GM18519 (cell line): ENCODE data around the gene NSL1.
"Not testable (repeated sequence)": the region's sequence is repeated elsewhere in the genome, so short reads cannot be mapped to it uniquely, and the experiment has no call there.

Source experiments
- ATAC-seq: cut with Tn5 transposase; IDR thresholded peaks from one replicate; pipeline ENCODE4 v1.9.1; 2021; ENCODE audit warnings: mild to moderate bottlenecking, moderate library complexity; ENCODE audit not compliant: unreplicated experiment, low FRiP score

The NSL1 gene

DNA sequence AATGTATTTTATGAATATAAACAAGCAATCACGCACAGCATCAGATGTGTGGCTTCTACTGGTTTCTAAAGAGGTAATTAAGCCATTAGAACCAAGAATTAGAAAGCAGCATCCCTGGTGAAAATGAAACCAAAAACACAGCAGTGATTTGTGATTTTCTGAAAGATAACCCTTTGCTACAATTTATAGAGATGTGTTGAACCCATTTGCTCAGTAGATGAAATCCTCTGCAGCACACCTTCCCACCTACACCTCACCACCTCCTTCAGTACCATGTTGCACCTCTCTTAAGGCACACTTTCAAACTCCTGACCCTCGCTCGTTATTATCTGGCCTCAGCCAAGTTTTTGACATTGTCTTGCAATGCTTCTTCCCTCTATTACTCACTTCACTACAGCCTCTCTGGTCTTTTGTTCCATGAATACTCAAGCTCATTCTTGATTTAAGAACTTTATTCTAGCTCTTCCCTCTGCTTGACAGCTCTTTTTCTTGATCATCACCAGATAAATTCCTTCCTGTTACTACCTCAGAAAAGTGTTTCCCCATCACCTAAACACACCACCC is 38.6 kb downstream of the NSL1 start:
- no peak for ATAC-seq

DNA sequence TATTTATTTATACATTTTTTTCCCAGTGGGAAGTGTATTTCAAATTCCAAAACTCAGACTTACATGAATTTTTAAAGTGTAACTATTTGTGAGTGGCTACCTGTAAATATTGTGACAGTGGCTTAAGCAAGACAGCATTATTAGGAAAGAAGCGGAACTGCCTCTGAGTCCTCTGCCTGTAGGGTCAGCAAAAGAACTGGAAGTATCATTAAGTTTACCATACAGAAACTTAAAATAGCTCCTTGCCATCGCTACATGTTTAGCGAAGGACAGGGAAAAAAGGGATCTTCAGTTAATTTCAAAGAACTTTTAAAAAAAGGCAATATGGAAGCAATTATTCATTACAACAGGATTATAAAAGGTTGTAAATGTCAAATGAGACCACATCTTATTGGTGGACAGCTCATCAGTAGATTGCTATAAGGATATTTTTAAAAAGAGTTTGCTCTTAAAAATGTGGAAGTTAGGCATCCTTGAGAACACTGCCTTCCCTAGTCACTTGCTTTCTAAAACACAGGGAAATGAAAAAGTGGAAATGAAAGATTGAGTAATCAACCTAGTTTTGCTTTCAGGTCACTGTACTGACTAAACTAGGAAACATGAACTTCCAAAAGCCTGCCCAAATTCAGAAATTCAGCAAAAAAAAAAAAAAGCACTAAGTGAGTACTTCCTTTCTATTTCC is 39.2 kb downstream of the NSL1 start:
- no peak for ATAC-seq

- no peak for ATAC-seq
Measured at GRCh38 chr1:212749821-212750535, 41.6 kb downstream of the NSL1 start.

GRCh38 chr1:212746546-212746945 is 45.0 kb downstream of the NSL1 start:
- no peak for ATAC-seq

DNA sequence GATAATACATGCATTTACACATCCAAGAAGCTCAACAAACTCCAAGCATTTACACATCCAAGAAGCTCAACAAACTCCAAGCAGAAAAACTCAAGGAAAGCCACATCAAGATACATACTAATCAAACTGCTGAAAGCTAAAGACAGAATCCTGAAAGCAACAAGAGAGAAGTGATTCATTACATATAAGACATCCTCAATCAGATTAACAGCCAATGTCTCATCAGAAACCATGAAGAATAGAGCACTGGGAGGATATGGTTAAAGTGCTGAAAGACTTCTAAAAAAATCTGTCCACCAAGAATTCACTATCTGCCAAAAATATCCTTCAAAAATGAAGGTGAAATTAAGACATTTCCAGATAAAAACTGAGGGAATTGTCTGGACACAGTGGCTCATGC is 46.3 kb downstream of the NSL1 start:
- no peak for ATAC-seq

DNA sequence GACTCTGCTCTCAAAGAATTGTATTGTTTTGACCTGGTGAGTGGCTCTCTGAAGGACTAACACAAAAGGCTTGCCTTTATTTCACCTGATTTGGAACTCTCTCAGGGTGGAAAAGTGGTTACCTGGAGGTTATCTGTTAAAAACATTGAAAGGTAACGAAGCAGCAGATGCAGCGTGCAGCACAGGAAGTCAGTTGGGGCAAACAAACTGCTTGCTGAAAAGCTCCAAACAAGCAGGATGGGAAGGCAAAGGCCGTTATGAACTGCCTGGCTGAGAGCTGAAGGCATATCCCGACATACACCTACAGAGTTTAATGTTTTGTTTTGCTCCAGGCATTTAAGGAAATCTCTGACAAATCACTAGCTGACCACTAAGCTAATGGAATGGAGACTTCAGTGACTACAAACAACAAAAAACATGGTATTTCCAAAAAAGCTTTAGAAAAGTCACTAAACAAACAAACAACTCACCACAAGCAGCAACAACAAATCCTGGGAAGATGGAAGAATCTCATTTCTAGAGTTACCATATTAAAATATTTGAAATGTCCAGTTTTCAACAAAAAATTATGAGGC is 47.6 kb downstream of the NSL1 start:
- ATAC-seq, result no peak

DNA sequence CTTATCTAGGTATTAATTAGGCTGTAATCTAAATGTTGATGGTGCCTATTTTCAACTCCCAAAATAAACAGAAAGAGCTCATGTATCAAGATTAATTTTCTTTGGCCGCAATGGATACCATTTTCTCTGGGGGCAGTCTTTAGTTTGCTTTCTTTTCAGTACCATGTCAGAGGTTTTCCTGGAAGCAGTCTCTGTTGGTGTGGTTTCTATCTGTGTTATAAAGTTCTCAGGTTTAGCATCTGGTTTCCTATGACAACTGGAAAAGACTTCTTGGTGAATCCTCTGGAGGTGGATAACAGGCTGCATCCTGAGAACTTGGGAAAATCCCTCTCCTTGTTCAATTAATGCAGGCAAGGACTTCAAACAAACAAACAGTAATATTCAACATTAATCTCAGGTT is 53.2 kb downstream of the NSL1 start:
- no peak for ATAC-seq

DNA sequence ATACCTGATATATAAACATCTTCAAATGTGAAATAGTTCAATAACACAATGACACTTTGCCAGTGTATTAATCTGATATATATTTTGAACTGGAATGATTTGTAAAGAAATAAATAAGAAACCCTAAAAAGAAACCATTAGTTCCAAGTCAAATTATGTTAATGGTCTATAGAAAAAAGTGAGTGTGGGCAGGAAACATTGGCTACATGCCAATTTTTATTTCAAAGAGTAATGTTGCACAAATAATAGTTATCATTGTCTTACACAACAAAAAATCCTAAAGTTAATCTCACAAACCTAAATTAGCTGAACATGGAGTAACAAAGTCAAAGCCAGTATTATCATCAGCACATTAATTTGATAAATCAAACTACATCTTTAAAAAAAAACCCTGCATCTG is 54.0 kb downstream of the NSL1 start:
- ATAC-seq, result no peak

GRCh38 chr1:212733109-212733508 is 58.5 kb downstream of the NSL1 start:
- ATAC-seq, result no peak

DNA sequence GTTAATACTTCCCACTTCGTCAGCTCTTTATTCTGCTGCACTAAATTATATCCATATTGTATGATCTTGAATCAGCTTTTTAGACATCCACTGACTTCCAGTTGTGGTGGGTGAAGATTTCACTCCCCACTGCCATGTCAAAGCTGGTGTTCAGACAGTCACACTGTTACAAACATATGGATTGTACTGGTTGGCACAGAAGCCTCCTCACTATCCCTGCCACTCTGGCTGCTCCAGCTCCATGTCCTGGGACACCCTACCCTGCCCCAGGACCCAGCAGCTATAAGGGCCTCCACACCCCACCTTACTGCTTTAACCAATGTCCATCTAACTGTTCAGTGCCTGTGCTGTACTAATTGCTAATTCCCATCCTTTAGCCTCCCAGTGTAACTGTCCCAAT is 59.9 kb downstream of the NSL1 start:
- no peak for ATAC-seq

DNA sequence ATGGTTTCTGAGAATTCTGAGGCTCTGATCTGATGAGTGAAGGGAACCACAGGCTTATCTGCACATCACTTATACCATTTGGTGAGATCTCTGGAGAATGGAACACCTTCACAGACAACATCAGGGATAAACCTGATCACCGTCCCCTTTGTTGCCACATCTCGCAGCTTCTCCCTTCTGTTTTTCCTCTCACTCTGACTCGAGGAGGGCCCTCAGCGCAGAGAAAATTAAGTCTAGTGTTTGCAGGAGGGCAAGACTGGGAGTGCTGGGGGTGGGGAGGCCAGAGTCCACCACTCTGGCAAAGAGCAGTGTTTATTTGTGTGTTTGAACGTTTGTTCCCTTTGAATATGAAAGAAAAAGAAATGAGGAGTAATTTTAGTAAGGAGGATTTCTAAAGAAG is 63.0 kb downstream of the NSL1 start:
- no peak for ATAC-seq

DNA sequence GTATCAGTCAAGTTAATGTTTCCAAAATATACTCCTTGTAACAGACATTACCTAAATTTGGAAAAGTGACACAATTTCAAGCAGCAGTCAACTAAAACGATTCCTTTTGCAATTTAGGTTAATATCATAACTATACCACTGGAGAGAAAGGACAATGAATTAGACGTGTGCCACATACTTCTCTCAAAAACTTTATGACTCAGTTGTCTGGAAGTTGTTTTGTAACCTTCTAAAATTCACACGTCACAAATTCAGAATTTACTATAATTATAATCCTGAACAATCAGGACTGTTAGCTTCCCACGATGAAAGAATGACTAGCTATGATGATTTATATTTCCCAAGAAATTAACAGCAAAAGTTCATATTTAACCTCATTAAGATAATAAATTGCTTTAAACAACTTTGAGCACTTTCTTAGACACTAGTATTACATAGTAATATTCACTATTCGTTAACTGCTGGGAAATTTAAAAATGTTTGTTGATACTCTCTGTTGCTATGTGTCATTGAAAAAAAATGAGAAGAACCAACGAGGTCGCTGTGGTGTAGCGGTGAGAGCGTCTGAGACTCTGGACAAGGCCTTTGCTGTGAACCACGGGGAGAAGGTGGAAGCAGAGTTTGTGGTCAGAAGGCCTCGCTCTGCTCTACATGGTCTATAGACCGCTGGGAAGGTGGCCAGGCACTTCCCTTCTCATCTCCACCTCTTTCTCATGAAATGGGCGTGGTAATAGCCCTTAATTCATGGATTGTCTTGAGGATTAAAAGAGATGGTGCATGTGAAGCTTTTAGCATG is 64.0 kb downstream of the NSL1 start:
- no peak for ATAC-seq

GRCh38 chr1:212724679-212725078 is 66.9 kb downstream of the NSL1 start:
- not testable (repeated sequence) for ATAC-seq

GRCh38 chr1:212722270-212722957 is 69.2 kb downstream of the NSL1 start:
- no peak for ATAC-seq

GRCh38 chr1:212721388-212722247 is 70.0 kb downstream of the NSL1 start:
- no peak for ATAC-seq

DNA sequence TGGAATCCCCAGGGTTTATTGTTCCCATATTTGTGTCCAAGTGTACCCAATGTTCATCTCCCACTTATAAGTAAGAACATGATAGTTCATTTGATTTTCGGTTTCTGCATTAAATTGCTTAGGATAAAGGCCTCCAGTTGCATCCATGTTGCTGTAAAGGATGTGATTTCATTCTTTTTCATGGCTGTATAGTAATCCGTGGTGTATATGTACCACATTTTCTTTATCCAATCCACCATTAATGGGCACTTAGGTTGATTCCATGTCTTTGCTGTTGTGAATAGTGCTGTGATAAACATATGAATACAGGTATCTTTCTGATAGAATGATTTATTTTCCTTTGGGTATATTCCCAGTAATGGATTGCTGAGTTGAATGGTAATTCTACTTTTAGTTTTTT is 71.9 kb downstream of the NSL1 start:
- no peak for ATAC-seq

GRCh38 chr1:212718499-212718898 is 73.1 kb downstream of the NSL1 start:
- no peak for ATAC-seq

GRCh38 chr1:212716161-212716560 is 75.4 kb downstream of the NSL1 start:
- ATAC-seq, result no peak

- ATAC-seq, result no peak
Measured at GRCh38 chr1:212713465-212714136, 78.0 kb downstream of the NSL1 start.
